ENCODE measurements around the gene ZNHIT2.
"Not testable (repeated sequence)": the region's sequence is repeated elsewhere in the genome, so short reads cannot be mapped to it uniquely, and the experiment has no call there.

Gene ZNHIT2

DNA sequence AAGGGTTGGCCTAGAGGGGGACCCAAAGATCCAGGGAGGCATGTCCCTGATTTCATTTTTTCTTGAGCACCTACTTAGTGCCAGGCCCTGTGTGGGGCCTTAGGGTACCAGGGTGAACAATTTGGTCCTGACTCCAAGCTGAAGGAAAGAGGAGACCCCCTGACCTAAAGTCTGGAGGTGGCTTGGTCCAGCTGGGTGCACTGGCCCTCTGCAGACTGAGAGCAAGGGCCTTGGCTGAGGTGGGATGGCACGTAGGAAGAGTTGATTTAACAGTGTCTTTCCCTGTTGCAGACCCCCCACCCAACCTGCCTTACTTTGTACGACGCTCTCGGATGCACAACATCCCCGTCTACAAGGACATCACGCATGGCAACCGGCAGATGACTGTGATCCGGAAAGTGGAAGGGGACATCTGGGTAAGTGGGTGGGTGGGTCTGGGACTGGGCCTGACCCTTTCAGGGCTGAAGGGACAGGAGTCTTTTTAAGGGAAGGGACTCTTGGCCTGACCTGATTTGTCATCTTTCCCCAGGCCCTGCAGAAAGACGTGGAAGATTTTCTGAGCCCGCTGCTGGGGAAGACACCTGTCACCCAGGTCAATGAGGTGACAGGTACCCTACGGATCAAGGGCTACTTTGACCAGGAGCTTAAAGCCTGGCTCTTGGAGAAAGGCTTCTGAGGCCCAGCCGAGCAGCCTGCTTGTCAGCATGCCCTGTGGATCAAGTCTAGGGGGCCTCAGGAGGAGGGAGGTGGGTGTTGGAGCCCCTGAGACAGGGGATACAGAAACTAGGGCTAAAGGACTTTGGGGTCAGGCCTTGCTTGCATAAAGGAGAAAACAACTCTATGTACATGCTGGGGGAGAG lies 7.9 kb upstream of the ZNHIT2 start:
- TF ChIP-seq POLR2AphosphoS5 (IDR thresholded peaks at IDR 0.05; ENCODE audit: low read depth, low read length) (no peak), POLR2A (IDR thresholded peaks at IDR 0.05; ENCODE audit: low read depth, low read length) (no peak), TAF1 (IDR thresholded peaks at IDR 0.05; ENCODE audit: borderline replicate concordance, low read depth, low read length) (no peak)
- FAIRE-seq, result no peak
- no peak for DNase-seq (ENCODE audit: insufficient read length)

DNA sequence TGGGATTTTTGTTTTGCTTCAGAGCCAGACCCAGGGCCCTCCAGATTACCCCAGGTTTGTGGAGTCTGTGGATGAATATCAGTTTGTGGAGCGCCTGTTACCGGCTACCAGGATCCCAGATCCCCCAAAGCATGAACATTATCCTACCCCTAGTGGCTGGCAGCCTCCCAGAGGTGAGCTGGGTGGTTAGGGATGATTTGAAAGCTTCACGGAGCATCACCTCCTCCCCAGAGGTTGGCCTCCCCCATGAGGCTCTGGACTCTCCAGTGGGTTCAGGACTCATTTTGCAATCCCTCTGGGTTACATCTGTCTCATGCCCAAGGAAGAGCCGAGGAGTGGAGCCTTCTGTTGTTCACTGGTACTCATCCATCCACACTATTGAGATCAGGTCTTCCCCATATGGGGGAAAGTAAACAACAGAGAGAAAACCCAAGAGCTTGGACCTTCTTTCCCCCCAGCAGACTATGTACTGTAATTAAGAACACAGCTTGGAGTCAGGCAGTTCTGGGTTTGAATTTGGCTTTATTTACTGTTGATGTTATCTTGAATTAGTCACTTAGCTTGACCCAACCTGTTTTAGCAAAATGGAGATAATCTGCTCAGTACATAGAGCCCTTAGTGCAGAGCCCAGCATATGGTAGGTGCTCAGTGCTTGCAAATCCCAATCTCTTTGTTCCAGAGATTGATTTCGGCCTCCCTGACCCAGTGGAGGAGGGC lies 7.1 kb upstream of the ZNHIT2 start:
- no peak for TF ChIP-seq POLR2A (IDR thresholded peaks at IDR 0.05; ENCODE audit: low read depth, low read length)
- TF ChIP-seq TAF1 (IDR thresholded peaks at IDR 0.05; ENCODE audit: borderline replicate concordance, low read depth, low read length), result no peak
- no peak for FAIRE-seq
- DNase-seq (ENCODE audit: insufficient read length), result no peak

DNA sequence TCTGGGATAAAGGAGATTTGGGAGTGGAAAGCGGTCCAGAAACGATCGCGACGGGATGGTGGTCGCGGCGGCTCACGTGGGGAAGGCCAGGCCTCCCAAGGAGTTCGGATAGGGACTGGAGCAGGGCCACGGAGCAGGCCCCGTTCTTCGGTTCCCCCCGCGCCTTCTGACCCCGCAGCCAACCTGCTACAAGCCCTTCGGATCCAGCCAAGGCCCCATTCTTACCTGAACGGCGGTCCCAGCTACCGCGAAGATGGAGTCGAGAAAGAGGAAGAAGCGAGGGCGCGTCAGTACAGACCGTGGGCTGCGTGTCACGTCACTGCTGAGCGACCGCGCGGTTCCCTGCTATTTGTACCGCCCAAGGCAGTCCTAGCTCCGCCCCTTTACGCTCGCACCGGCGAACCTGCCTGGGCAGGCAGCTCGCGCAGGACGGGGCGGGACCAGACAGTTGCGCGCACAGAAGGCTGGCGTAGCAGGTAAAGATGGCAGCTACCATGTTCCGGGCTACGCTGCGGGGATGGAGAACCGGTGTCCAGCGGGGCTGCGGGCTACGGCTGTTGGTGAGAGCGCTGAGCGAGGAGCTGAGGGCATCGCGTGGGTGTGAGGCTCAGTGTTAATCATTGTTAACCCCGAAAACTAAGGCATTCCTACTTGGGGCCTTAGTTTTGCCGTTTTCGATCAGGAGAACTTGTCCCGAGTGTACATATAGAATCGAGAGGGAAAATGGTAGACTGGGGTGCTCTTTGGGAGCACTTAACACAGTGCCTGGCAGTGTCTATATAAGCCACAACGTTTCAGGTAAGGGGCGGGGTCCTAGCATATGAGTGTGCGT lies 4.6 kb upstream of the ZNHIT2 start, which contains the start of the genes FAU and MRPL49:
Gene FAU, minus strand, starts transcription at position 270 of the 832 bp plus-strand sequence. CDS start 321 bp downstream, outside the sequence.
Gene MRPL49, plus strand, starts transcription at position 457 of the 832 bp plus-strand sequence. Its CDS starts 26 bp downstream, at position 483.
- peak; percentile 100 for FAIRE-seq
- peak; percentile 96 for DNase-seq (ENCODE audit: insufficient read length)

DNA sequence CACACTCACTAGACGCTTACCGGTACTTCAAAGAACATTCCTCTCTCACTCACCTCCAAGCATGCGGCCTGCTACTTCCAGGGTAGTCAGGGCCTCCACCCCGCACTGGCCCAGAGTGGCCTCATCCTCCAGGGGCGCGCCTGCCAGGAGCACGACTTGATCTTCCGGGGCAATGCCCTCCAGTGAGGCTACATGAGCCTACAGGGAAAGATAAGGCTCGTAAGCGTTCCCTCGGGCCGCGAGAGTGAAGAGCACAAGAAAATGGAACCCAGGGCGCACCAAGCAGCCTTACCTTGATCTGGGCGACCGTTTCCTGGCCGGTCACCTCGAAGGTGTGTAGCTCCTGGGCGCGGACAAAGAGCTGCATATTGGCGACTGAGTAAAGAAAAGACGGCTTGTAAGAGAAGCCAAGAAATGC lies 4.0 kb upstream of the ZNHIT2 start:
- no peak for DNase-seq (ENCODE audit: insufficient read length)
- TF ChIP-seq TAF1 (IDR thresholded peaks at IDR 0.05; ENCODE audit: borderline replicate concordance, low read depth, low read length), result no peak
- no peak for TF ChIP-seq POLR2AphosphoS5 (IDR thresholded peaks at IDR 0.05; ENCODE audit: low read depth, low read length)
- TF ChIP-seq POLR2A (IDR thresholded peaks at IDR 0.05; ENCODE audit: low read depth, low read length), result no peak
- FAIRE-seq, result no peak

More for the DNA sequence above, 4.6 kb upstream of the ZNHIT2 start, which contains the start of the genes FAU and MRPL49:
- TF ChIP-seq TAF1 (IDR thresholded peaks at IDR 0.05; ENCODE audit: borderline replicate concordance, low read depth, low read length) (peak; percentile 90), POLR2AphosphoS5 (IDR thresholded peaks at IDR 0.05; ENCODE audit: low read depth, low read length) (peak; percentile 88), POLR2A (IDR thresholded peaks at IDR 0.05; ENCODE audit: low read depth, low read length) (peak; percentile 94)

DNA sequence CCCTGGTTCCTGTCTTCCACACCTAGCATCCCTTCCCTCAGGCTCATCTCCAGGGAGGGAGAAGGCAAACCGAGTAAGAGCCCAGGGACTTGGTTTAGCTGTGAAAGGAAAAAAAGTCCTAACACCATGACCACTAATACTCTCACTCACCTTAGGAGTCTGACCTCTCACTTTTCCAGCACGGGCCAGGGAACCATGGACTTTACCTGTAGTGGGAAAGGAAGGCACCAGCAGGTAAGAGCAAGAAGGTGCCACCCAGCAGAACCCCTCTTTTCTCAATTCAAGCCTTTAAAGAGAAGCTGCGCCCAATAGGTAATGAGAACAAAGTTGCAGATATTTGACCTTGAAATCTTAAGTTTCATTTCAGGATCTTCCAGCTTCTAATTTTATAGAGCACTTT lies 3.3 kb upstream of the ZNHIT2 start:
- TF ChIP-seq TAF1 (IDR thresholded peaks at IDR 0.05; ENCODE audit: borderline replicate concordance, low read depth, low read length) (no peak), POLR2AphosphoS5 (IDR thresholded peaks at IDR 0.05; ENCODE audit: low read depth, low read length) (no peak), POLR2A (IDR thresholded peaks at IDR 0.05; ENCODE audit: low read depth, low read length) (no peak)
- DNase-seq (ENCODE audit: insufficient read length), result no peak
- FAIRE-seq, result no peak

DNA sequence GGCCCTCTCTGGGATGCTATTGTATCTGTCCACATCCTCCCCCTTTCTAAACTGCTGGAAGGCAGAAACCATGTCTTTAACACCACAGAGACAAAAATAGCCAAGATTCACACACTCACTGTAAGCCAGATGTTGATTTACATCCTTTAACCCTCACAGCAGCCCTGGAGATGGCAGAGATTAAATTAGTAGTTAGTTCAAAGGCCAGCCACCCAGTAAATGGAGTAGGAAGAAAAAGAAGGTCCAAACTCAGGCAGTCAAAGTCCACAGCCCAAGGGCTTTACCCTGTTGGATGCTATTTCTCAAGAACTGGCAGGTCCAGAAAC lies 2.1 kb upstream of the ZNHIT2 start:
- FAIRE-seq, result no peak
- TF ChIP-seq POLR2AphosphoS5 (IDR thresholded peaks at IDR 0.05; ENCODE audit: low read depth, low read length), result no peak
- TF ChIP-seq POLR2A (IDR thresholded peaks at IDR 0.05; ENCODE audit: low read depth, low read length), result no peak
- no peak for TF ChIP-seq TAF1 (IDR thresholded peaks at IDR 0.05; ENCODE audit: borderline replicate concordance, low read depth, low read length)
- no peak for DNase-seq (ENCODE audit: insufficient read length)

DNA sequence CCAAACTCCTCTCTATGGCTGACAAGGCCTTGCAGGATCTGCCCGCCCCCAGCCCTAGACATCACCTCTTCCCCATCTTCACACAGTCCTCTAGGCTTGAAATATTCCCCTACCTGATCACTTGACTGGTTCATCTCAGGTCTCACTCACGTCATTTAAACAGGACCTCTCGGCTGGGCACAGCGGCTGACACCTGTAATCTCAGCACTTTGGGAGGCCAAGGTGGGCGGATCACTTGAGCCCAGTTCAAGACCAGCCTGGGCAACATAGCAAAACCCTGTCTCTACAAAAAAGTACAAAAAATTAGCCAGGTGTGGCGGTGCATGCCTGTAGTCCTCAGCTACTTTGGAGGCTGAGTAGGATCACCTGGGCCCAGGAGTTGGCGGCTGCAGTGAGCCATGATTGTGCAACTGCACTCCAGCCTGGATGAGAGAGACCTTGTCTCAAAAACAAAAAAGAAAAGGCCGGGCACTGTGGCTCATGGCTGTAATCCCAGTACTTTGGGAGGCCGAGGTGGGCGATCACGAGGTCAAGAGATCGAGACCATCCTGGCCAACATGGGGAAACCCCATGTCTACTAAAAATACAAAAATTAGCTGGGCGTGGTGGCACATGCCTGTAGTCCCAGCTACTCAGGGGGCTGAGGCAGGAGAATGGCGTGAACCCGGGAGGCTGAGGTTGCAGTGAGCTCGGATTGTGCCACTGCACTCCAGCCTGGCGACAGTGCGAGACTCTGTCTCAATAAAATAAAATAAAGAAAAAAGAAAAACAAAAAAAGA lies 1.6 kb upstream of the ZNHIT2 start:
- not testable (repeated sequence) for FAIRE-seq; DNase-seq (ENCODE audit: insufficient read length)

DNA sequence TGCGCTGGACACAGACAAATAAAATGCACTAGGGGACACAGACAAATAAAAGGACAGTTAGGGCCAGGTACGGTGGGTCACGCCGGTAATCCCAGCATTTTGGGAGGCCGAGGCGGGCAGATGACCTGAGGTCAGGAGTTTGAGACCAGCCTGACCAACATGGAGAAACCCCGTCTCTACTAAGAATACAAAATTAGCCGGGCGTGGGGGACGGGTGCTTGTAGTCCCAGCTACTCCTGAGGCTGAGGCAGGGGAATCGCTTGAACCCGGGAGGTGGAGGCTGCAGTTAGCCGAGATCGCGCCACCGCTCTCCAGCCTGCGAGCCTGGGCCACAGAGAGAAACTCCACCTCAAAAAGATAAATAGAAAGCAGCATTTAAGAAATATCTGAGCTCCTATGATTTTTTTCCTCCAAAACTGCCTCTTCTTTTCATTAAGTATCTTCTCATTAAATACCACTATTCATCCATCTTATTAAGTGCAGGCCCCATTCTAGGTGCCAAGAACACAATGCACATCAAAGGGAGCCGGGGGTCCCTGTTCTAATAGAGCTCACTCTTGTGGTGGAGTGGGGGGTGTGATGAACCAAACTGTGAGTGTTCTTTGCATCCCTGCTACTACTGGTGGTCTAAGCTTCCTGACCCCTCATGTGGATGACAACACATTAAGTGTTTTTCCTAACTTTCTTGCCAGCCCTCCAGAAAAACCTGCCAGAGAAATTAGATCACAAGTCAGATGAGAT lies 766 bp upstream of the ZNHIT2 start:
- FAIRE-seq (no peak), DNase-seq (ENCODE audit: insufficient read length) (no peak)
- TF ChIP-seq POLR2A (IDR thresholded peaks at IDR 0.05; ENCODE audit: low read depth, low read length) (no peak), POLR2AphosphoS5 (IDR thresholded peaks at IDR 0.05; ENCODE audit: low read depth, low read length) (no peak; the same call in 1 of the 2 replicates), TAF1 (IDR thresholded peaks at IDR 0.05; ENCODE audit: borderline replicate concordance, low read depth, low read length) (no peak)

DNA sequence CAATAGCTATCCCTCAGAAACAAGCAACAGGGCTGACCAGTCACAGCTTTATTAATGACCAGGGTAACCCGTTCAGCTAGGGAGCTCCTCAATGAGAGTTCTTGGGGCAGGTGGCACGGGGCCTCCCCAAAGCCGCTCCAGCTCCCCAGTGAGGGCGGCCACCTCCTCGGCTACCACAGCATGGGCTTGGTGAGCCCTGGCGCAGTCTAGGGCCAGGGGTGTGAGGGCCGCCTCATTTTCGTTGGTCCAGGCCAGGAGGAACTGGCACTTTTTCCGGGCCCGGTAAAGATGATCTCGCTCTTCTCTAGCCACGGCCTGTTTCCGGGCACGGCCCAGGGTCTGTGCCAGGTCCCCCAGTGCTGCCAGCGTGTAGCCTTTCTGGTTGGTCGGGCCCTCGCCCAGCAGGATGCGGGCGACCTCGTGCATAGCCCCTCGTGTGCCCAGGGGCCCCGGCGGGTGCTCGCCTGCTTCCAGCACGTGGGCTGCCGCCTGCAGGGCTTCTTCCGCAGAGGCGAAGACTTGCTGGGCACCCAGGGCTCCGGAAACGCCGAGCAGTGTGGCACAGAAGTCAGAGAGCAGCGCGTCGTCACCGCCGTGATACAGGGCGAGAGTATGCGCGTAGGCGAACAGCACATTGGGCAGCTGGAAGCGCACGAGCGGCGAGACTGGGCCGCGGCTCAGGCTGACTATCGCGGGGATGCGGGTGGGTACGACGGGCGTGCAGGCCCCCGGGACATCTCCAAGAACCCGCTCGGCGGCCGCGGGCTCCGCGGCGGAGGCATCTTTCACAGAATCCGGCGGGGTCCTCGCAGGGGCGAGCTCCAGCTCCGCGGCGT lies 913 bp downstream of the ZNHIT2 start:
- no peak for FAIRE-seq
- no peak for DNase-seq (ENCODE audit: insufficient read length)
- TF ChIP-seq POLR2AphosphoS5 (IDR thresholded peaks at IDR 0.05; ENCODE audit: low read depth, low read length) (no peak; the same call in 1 of the 2 replicates), POLR2A (IDR thresholded peaks at IDR 0.05; ENCODE audit: low read depth, low read length) (no peak), TAF1 (IDR thresholded peaks at IDR 0.05; ENCODE audit: borderline replicate concordance, low read depth, low read length) (no peak)
